GM18498 (cell line): Measurements from ENCODE around the gene GADD45G.

Experiments used
- ATAC-seq: cut with Tn5 transposase; IDR thresholded peaks from one replicate; pipeline ENCODE4 v1.9.1; 2021; ENCODE audit warnings: mild to moderate bottlenecking, moderate library complexity; ENCODE audit not compliant: unreplicated experiment

The GADD45G gene

GRCh38 chr9:89648247-89649000 is 43.6 kb downstream of the GADD45G start:
- ATAC-seq: no peak

GRCh38 chr9:89649039-89649691 is 44.4 kb downstream of the GADD45G start:
- no peak for ATAC-seq

- no peak for ATAC-seq
These were observed 49.3 kb downstream of the GADD45G start for GRCh38 chr9:89654025-89654662.

GRCh38 chr9:89655056-89655989 is 50.5 kb downstream of the GADD45G start:
- ATAC-seq: no peak
